ENCODE data around the gene TAF15. TPM values are rescaled to one million over a fixed set of nuclear protein-coding genes. Genes with fewer than 3 reads are reported as not detected.

The TAF15 gene
- total and polyA plus RNA-seq, 12 donors, result 56.1 to 158 (median 130) TPM

DNA sequence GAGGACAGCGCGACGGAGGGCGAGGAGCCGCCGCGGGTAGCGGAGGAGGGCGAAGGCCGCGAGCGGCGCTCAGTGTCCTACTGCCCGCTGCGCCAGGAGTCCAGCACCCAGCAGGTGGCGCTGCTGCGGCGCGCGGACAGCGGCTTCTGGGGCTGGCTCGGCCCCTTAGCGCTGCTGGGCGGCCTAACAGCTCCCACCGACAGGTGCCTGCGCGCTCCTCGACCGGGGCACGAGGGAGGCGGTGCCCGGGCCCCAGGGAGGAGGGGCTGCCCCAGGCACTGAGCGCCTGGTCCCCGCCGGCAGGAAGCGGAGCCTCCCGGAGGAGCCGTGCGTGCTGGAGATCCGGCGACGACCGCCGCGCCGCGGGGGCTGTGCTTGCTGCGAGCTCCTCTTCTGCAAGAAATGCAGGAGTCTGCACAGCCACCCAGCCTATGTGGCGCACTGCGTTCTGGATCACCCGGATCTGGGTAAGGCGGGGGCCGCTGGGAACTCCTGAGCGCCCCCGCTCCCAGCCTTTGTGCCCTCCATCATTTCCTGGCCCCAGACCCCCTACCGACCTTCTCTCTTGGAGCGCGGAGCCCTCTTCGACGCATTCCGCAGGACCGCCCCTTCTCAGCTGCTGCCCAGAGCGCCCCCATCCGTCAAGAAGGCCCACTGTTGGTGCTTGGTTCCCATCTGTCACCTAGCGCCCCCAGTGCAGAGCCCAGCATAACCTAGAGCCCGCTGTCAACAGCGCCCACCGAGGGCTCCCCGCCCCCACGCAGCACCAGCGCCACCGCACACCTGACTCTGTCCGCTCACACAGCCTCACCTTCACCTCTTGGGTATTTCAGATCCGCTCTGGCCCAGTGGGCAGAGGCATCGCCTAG lies 44.9 kb upstream of the TAF15 start:
- peak; percentile 93 to 98 (median 96) for ATAC-seq
- Histone ChIP-seq H3K4me3 (peak overlapping the region in 9 of 10 donors; percentile 34 to 62 (median 60)), H3K27ac (peak overlapping the region in 2 of 10 donors; percentile 41 to 44), H3K4me1 (peaks cover 2 to 28% (median 8%) of the 10 kb centered on the region in 9 donors), H3K36me3 (no peaks in the 10 kb centered on the region), H3K9me3 (no peaks in the 10 kb centered on the region), H3K27me3 (peaks cover 0 to 10% (median 0%) of the 10 kb centered on the region in 7 donors)
- 5% methylated on average over 71 to 75 of the region's 75 CpGs for WGBS, 2 donors
- intact Hi-C loops (cut with DNase I), result loop anchor here in 8 of 10 donors (1.0 to 10.0 kb wide), 3 partner anchors 40 to 590 kb away; no protein-coding TSS in a partner anchor
- TF ChIP-seq, protein P1, sequence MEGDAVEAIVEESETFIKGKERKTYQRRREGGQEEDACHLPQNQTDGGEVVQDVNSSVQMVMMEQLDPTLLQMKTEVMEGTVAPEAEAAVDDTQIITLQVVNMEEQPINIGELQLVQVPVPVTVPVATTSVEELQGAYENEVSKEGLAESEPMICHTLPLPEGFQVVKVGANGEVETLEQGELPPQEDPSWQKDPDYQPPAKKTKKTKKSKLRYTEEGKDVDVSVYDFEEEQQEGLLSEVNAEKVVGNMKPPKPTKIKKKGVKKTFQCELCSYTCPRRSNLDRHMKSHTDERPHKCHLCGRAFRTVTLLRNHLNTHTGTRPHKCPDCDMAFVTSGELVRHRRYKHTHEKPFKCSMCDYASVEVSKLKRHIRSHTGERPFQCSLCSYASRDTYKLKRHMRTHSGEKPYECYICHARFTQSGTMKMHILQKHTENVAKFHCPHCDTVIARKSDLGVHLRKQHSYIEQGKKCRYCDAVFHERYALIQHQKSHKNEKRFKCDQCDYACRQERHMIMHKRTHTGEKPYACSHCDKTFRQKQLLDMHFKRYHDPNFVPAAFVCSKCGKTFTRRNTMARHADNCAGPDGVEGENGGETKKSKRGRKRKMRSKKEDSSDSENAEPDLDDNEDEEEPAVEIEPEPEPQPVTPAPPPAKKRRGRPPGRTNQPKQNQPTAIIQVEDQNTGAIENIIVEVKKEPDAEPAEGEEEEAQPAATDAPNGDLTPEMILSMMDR (IDR thresholded peaks at IDR 0.05), result peak; percentile 89 to 97 (median 96)
- DNase-seq, result peak; percentile 81 to 91

DNA sequence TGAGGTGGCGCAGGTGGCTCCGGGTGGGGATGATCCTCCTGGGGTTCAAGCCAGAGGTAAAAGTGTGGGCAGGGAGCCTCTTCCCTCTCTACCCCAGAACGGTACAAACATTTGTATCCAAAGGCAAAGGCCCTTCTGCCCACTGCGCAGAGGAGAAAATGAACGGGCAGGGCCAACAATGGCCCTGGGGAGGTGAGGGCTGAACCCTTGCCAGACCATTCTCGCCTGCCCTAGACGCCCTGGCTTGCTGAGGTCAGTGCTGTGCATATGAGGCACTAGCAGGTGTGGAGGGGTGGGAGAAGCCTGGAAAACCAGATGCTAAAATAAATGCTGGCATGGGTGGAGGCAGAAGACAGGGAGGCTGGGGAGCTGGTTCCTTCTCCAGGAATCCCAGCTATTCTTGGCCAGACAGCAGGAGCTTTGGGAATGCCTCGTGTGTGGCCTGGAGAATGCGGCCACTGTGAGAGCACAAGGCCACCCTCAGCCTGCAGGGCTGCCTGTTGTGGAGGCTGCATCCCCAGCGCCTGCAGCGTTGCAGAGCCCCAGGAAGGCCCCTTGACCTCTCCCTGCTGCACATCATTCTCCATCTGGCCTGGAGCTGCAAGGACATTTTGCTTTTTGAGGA lies 44.1 kb upstream of the TAF15 start:
- intact Hi-C loops (cut with DNase I), result loop anchor here in 4 of 10 donors (2.0 to 10.0 kb wide), 3 partner anchors 37 to 590 kb away; no protein-coding TSS in a partner anchor
- Histone ChIP-seq H3K36me3 (no peaks in the 10 kb centered on the region), H3K27me3 (peaks cover 0 to 10% (median 0%) of the 10 kb centered on the region in 7 donors), H3K9me3 (no peaks in the 10 kb centered on the region), H3K27ac (no peak overlapping the region), H3K4me3 (no peak overlapping the region), H3K4me1 (peaks cover 2 to 28% (median 8%) of the 10 kb centered on the region in 9 donors)
- no peak for ATAC-seq
- WGBS, 2 donors, result 69 to 71% methylated on average over 11 of the region's 11 CpGs
- TF ChIP-seq, protein P1 (IDR thresholded peaks at IDR 0.05), result no peak
- DNase-seq, result no peak

DNA sequence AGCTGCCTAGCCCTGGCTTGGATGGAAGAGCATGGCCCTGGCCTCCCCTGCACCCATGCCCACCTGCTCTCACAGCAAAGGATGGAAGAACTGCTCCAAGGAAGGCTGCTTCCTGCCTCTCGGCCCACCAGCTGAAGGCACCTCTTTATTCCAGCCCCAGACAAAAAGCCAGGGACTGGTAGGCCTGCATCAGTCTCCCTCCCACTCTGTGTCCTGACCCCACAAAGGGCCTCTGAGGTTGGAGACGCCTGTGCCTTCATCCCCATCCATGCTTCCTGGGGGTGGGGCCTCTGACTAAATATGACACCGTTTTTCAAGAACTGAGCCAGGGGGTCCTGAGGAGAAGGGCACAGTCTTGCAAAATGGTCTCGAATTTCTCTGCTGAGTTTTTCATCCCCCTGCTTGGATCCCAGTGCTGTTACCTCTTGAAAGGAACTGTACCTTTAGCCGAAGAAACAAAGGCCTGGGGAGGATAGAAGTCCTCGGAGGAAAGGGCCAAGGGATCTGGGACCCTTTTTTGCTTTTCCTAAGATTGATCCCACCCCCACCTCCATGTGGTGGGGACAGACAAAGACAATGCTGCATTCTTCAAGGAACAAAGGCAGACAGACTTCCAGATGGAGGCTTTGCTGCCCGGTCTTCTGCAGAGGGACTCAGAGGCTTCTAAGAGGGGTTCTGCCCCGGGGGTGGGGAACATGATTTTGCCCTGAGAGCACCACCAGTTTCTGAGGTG lies 43.4 kb upstream of the TAF15 start:
- Histone ChIP-seq H3K4me1 (peaks cover 2 to 28% (median 8%) of the 10 kb centered on the region in 9 donors), H3K4me3 (no peak overlapping the region), H3K36me3 (no peaks in the 10 kb centered on the region), H3K9me3 (no peaks in the 10 kb centered on the region), H3K27ac (no peak overlapping the region), H3K27me3 (peaks cover 0 to 10% (median 0%) of the 10 kb centered on the region in 7 donors)
- intact Hi-C loops (cut with DNase I), result loop anchor here in 5 of 10 donors (2.0 to 10.0 kb wide), 4 partner anchors 35 to 591 kb away; no protein-coding TSS in a partner anchor
- DNase-seq (no peak), ATAC-seq (no peak)
- 80 to 83% methylated on average over 8 of the region's 8 CpGs for WGBS, 2 donors
- TF ChIP-seq, protein P1 (IDR thresholded peaks at IDR 0.05), result no peak

DNA sequence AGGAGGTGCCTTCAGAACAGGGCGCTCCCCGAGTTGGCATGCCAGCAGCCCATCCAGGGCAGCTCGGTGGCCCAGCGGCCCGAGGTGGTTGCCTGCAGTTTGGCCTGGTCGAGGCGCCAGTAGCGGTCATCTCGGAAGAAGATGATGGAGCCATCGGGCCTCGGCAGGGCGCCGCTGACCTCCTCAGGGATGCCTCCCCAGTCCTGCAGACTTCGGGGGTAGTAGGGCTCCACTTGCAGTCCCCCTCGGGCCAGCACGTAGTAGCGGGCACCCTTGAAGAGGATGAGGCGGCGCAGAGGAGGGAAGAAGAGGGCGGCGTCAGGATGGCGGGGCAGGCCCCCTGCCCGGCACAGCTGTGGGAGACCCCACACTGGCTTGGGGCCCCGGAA lies 42.8 kb upstream of the TAF15 start:
- intact Hi-C loops (cut with DNase I), result loop anchor here in 3 of 10 donors (2.0 to 10.0 kb wide), 4 partner anchors 34 to 592 kb away; no protein-coding TSS in a partner anchor
- TF ChIP-seq, protein P1 (IDR thresholded peaks at IDR 0.05), result no peak
- WGBS, 2 donors, result 93 to 94% methylated on average over 24 of the region's 24 CpGs

More for the DNA sequence above, 42.8 kb upstream of the TAF15 start:
- no peaks in the 10 kb centered on the region for H3K9me3 ChIP-seq
- DNase-seq (no peak), ATAC-seq (peak in 1 of 8 donors; percentile 19)
- H3K4me1 ChIP-seq, result peaks cover 2 to 28% (median 8%) of the 10 kb centered on the region in 9 donors
- no peaks in the 10 kb centered on the region for H3K36me3 ChIP-seq
- no peak overlapping the region for H3K4me3 ChIP-seq
- H3K27ac ChIP-seq, result no peak overlapping the region
- peaks cover 0 to 10% (median 0%) of the 10 kb centered on the region in 7 donors for H3K27me3 ChIP-seq

Data from heart right ventricle (tissue), 16 donors.